Activated CD8-positive, alpha-beta memory T cell treated with anti-CD3 and anti-CD28 coated beads for 1 hour (primary cell): ENCODE measurements around the gene HES6.

ENCODE experiments used
- DNase-seq, 2 donors: peaks; one replicate each; pipeline ENCODE4 v3.0.0-alpha.2; 2020; ENCODE audit warnings: low read depth in 1 of 2; ENCODE audit errors: extremely low read depth in 1 of 2

HES6 gene

DNA sequence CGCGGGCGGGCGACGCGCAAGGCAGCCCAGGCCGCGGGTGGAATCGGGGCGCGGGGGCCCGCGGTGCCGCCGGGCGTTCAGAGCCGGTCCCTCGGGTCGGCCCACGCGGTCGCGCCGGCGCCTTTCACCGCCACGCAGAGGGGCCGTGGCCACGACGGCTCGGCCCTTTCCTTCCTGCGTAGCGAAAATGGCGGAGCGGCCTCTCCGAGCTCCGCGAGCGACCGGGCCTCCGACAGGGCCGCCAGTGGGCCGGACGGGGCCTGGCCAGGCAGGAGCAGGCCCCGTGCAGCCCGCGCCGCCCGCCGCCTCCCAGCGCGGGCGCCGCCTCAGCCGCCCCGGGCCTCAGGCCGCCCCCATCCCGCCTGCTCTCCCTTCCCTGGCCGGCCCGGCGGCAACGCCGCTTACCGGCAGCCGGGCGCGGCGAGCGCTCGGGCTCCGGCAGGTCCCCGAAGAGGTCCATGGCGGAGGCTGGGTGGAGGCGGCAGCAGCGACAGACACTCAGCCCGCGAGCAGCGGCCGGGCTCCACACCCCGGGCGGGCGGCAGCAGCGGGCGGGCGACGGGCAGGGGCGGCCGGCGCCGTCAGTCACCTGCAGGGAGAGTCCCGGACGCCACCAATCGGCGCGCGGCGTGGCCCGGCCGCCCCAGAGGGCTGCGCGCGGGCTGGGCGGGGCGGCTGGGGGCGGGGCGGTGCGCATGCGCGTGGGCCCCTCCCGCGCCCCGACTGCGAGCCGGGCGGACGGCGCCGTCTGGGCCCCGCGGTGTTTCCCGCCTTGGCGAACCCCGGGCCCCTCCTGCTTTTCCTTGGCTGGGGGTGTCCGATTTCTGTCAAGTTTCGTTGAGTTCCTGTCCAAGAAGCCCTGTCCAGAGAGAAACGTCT is 36.5 kb downstream of the HES6 start, which contains the start of gene ILKAP:
TSS of gene ILKAP (minus strand) at position 602 of the 879 bp plus-strand sequence. CDS start at position 460, 142 bp downstream.
- peak; percentile 70 to 86 for DNase-seq

DNA sequence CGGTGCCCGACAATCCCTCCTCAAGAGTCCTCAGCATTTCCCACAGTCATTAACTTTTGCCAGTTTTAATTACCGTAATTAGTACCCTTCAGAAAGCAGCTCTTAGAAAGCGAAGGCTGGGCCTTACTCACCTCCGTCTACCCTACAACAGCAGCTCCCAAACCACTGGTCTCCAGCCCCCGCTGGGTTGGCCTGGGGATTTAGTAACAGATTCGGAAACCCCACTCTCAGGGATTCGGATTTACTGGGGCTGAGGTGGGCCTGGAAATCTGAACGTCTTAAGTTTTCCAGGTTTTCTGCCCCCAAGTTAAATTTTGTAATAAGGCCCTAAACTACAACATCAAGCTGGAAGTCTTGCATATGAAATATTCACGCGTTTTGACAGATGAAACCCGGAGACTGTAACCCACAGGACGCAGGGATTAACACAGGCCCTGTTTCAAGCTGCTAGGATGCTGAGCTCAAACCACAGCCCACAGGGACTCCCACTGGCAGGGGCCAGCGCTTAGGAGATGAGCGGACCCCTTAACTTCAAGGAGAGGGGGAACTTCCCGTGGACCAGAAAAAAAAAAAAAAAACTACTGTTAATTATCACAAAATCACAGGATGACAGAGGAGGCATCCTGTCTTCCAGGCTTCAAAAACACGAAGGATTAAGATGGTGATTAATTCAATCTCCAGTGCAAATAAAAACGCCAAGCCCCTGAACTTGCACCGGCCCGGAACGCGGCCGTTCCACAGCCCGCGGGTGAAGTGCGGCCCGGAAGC is 37.3 kb downstream of the HES6 start:
- DNase-seq, result no peak

DNA sequence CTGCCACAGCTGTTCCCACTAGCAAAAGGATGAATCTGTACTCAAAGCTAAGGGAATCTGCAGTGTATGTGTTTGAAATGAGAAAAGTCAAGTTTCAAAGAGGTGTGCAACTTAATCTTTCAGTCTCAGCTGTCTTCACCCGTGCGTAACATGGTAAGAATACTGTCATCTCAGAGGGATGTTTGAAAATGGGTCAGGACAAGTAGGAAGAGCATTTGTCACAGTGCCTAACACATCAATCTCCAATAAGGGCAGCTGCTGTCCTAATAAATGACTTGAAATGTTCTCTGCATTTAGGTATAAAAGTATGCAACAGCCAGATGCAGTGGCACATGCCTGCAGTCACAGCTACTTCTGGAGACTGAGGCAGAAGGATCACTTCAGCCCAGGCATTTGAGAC is 49.4 kb downstream of the HES6 start:
- DNase-seq, result no peak
